ENCODE measurements around the gene SEMA4D. TPM values are rescaled to one million over a fixed set of nuclear protein-coding genes. Genes with fewer than 3 reads are reported as not detected.

Gene SEMA4D
- total and polyA plus RNA-seq, 2 experiments from 2014 or later = 9.4 to 10.4 TPM

GRCh38 chr9:89494199-89494598, 3.7 kb downstream of the SEMA4D start:
- H3K79me2 ChIP-seq = peaks cover 62% of the 10 kb centered on the region

DNA sequence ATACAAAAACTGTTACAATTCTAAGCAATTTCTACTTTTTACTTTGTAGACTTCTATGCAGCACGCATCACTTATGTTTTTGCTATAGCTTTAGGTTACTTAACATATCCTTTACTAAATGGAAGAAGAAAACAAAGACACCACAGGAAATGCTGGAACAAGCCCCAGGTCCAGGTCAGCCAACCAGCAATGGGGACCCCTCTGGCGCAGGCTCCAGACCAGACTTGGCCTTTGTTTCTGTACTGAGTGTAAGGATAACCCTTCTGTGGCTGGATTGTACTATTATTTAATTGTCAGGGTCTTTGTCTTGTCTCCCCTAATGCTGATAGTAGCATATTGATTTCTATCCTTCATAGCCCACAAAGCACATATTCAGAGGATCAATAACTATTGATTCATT, 4.2 kb downstream of the SEMA4D start:
- H3K9me2 ChIP-seq (replicated peaks; ENCODE audit: insufficient read depth) = no peaks in the 10 kb centered on the region
- H3K79me2 ChIP-seq = peaks cover 66% of the 10 kb centered on the region
- no peak for DNase-seq (ENCODE audit: low spot score)
- H3K9me3 ChIP-seq (ENCODE audit: low read depth) = no peaks in the 10 kb centered on the region
- H3K36me3 ChIP-seq (replicated peaks; ENCODE audit: insufficient read depth, low read depth) = no peaks in the 10 kb centered on the region
- no peak overlapping the region for H3K4me3 ChIP-seq
- H3K27ac ChIP-seq = no peak overlapping the region
- no peak overlapping the region for H3K4me2 ChIP-seq
- WGBS (ENCODE audit: low lambda C conversion rate, missing lambda C conversion rate) = 94% methylated on average over 2 of the region's 2 CpGs
- TF ChIP-seq EZH2phosphoT487 (IDR thresholded peaks at IDR 0.05; ENCODE audit: low read depth, severe bottlenecking, unreplicated experiment) = no peak
- no peak for TF ChIP-seq CTCF (IDR thresholded peaks at IDR 0.05; ENCODE audit: poor library complexity)
- TF ChIP-seq EZH2 (IDR thresholded peaks at IDR 0.05; ENCODE audit: borderline replicate concordance) = no peak
- peaks cover 4% of the 10 kb centered on the region for H3K4me1 ChIP-seq (ENCODE audit: insufficient read depth)
- no peak overlapping the region for H2AFZ ChIP-seq
- H3K27me3 ChIP-seq = no peaks in the 10 kb centered on the region
- H4K20me1 ChIP-seq (ENCODE audit: insufficient read depth, poor library complexity, severe bottlenecking) = peaks cover 3% of the 10 kb centered on the region

More at GRCh38 chr9:89494199-89494598, 3.7 kb downstream of the SEMA4D start:
- 86% methylated on average over 5 of the region's 5 CpGs for WGBS (ENCODE audit: low lambda C conversion rate, missing lambda C conversion rate)
- no peak overlapping the region for H3K4me2 ChIP-seq
- DNase-seq (ENCODE audit: low spot score) = no peak
- no peaks in the 10 kb centered on the region for H3K9me2 ChIP-seq (replicated peaks; ENCODE audit: insufficient read depth)
- no peak for TF ChIP-seq CTCF (IDR thresholded peaks at IDR 0.05; ENCODE audit: poor library complexity)
- TF ChIP-seq EZH2 (IDR thresholded peaks at IDR 0.05; ENCODE audit: borderline replicate concordance) = no peak
- TF ChIP-seq EZH2phosphoT487 (IDR thresholded peaks at IDR 0.05; ENCODE audit: low read depth, severe bottlenecking, unreplicated experiment) = no peak
- H3K36me3 ChIP-seq (replicated peaks; ENCODE audit: insufficient read depth, low read depth) = no peaks in the 10 kb centered on the region
- H3K4me1 ChIP-seq (ENCODE audit: insufficient read depth) = peaks cover 4% of the 10 kb centered on the region
- no peak overlapping the region for H2AFZ ChIP-seq
- peaks cover 3% of the 10 kb centered on the region for H4K20me1 ChIP-seq (ENCODE audit: insufficient read depth, poor library complexity, severe bottlenecking)
- H3K4me3 ChIP-seq = no peak overlapping the region
- H3K9me3 ChIP-seq (ENCODE audit: low read depth) = no peaks in the 10 kb centered on the region
- H3K27me3 ChIP-seq = no peaks in the 10 kb centered on the region
- H3K27ac ChIP-seq = no peak overlapping the region

- no peak overlapping the region for H3K4me3 ChIP-seq
- H3K4me1 ChIP-seq (ENCODE audit: insufficient read depth) = peaks cover 4% of the 10 kb centered on the region
- 86% methylated on average over 6 of the region's 6 CpGs for WGBS (ENCODE audit: low lambda C conversion rate, missing lambda C conversion rate)
- H4K20me1 ChIP-seq (ENCODE audit: insufficient read depth, poor library complexity, severe bottlenecking) = peaks cover 3% of the 10 kb centered on the region
- H2AFZ ChIP-seq = no peak overlapping the region
- DNase-seq (ENCODE audit: low spot score) = no peak
- H3K27me3 ChIP-seq = no peaks in the 10 kb centered on the region
- TF ChIP-seq EZH2 (IDR thresholded peaks at IDR 0.05; ENCODE audit: borderline replicate concordance) (no peak), EZH2phosphoT487 (IDR thresholded peaks at IDR 0.05; ENCODE audit: low read depth, severe bottlenecking, unreplicated experiment) (no peak), CTCF (IDR thresholded peaks at IDR 0.05; ENCODE audit: poor library complexity) (no peak)
- no peak overlapping the region for H3K27ac ChIP-seq
- H3K9me2 ChIP-seq (replicated peaks; ENCODE audit: insufficient read depth) = no peaks in the 10 kb centered on the region
- no peaks in the 10 kb centered on the region for H3K36me3 ChIP-seq (replicated peaks; ENCODE audit: insufficient read depth, low read depth)
- no peak overlapping the region for H3K4me2 ChIP-seq
- H3K79me2 ChIP-seq = peaks cover 66% of the 10 kb centered on the region
- H3K9me3 ChIP-seq (ENCODE audit: low read depth) = no peaks in the 10 kb centered on the region
Measured at GRCh38 chr9:89493181-89493580, 4.7 kb downstream of the SEMA4D start.

GRCh38 chr9:89492586-89492985, 5.3 kb downstream of the SEMA4D start:
- no peak overlapping the region for H3K4me2 ChIP-seq
- H3K4me1 ChIP-seq (ENCODE audit: insufficient read depth) = peaks cover 4% of the 10 kb centered on the region
- TF ChIP-seq EZH2phosphoT487 (IDR thresholded peaks at IDR 0.05; ENCODE audit: low read depth, severe bottlenecking, unreplicated experiment) = no peak
- TF ChIP-seq EZH2 (IDR thresholded peaks at IDR 0.05; ENCODE audit: borderline replicate concordance) = no peak
- no peak for TF ChIP-seq CTCF (IDR thresholded peaks at IDR 0.05; ENCODE audit: poor library complexity)
- no peaks in the 10 kb centered on the region for H3K36me3 ChIP-seq (replicated peaks; ENCODE audit: insufficient read depth, low read depth)
- DNase-seq (ENCODE audit: low spot score) = no peak
- no peak overlapping the region for H3K4me3 ChIP-seq
- H4K20me1 ChIP-seq (ENCODE audit: insufficient read depth, poor library complexity, severe bottlenecking) = peaks cover 3% of the 10 kb centered on the region
- peaks cover 67% of the 10 kb centered on the region for H3K79me2 ChIP-seq
- H3K27me3 ChIP-seq = no peaks in the 10 kb centered on the region
- no peaks in the 10 kb centered on the region for H3K9me2 ChIP-seq (replicated peaks; ENCODE audit: insufficient read depth)
- H2AFZ ChIP-seq = no peak overlapping the region
- H3K27ac ChIP-seq = no peak overlapping the region
- 96% methylated on average over 9 of the region's 9 CpGs for WGBS (ENCODE audit: low lambda C conversion rate, missing lambda C conversion rate)
- no peaks in the 10 kb centered on the region for H3K9me3 ChIP-seq (ENCODE audit: low read depth)
